Sigmoid colon (tissue), 4 donors: Measurements from ENCODE around the gene SERPINA6.

Experiments used
- CTCF ChIP-seq, 4 experiments: fragments of 450-650 bp in 3 of 4; fragments of 200-600 bp in 1 of 4; IDR thresholded peaks; one replicate each; pipeline ENCODE4 v1.5.1; 2016 to 2019; ENCODE audit warnings: antibody characterized with exemption in 4 of 4, mild to moderate bottlenecking in 3 of 4, moderate library complexity in 2 of 4
- EP300 ChIP-seq, 4 donors: sonication (generic); formaldehyde crosslinking; IDR thresholded peaks; one replicate each; pipeline ENCODE4 v1.6.1; 2017; ENCODE audit warnings: antibody characterized with exemption in 4 of 4

GRCh38 chr14:94303111-94303510 is 20.0 kb downstream of the SERPINA6 start:
- no peak for TF ChIP-seq EP300 (IDR thresholded peaks at IDR 0.05)
- TF ChIP-seq CTCF (IDR thresholded peaks at IDR 0.05), result no peak
